Spleen (tissue), 11 donors: Measurements from ENCODE around the gene CCNT2. TPM values are rescaled to one million over a fixed set of nuclear protein-coding genes. Genes with fewer than 3 reads are reported as not detected.

ENCODE experiments used
- DNase-seq: peaks from one replicate; pipeline ENCODE4 v3.0.0-alpha.2; 2020
- H3K27ac ChIP-seq, 8 donors: fragments of 200-600 bp; sonication (generic) in 7 of 8; 1 replicate in 4 of 8; 2 replicates in 4 of 8; pipeline versions ENCODE4 v1.5.0 to v1.8.0; 2016 to 2021; ENCODE audit warnings: inconsistent platforms in 4 of 8, mild to moderate bottlenecking in 4 of 8, moderate library complexity in 1 of 8
- H3K27me3 ChIP-seq, 7 donors: fragments of 200-600 bp; sonication (generic) in 6 of 7; replicated peaks in 1 of 7; 1 replicate in 4 of 7; 2 replicates in 3 of 7; pipeline versions ENCODE4 v1.5.0 to v1.8.0; 2016 to 2021; ENCODE audit warnings: inconsistent platforms in 3 of 7, mild to moderate bottlenecking in 1 of 7
- H3K36me3 ChIP-seq, 6 donors: fragments of 200-600 bp; sonication (generic) in 5 of 6; 1 replicate in 4 of 6; 2 replicates in 2 of 6; pipeline versions ENCODE4 v1.5.0 to v1.8.0; 2016 to 2021; ENCODE audit warnings: inconsistent platforms in 2 of 6
- H3K4me1 ChIP-seq, 6 donors: fragments of 200-600 bp; sonication (generic) in 5 of 6; 1 replicate in 3 of 6; 2 replicates in 3 of 6; pipeline versions ENCODE4 v1.5.0 to v1.8.0; 2016 to 2021; ENCODE audit warnings: inconsistent platforms in 3 of 6
- H3K4me3 ChIP-seq, 8 donors: fragments of 200-600 bp; sonication (generic) in 7 of 8; 1 replicate in 4 of 8; 2 replicates in 4 of 8; pipeline versions ENCODE4 v1.5.0 to v1.8.0; 2016 to 2021; ENCODE audit warnings: inconsistent platforms in 4 of 8, mild to moderate bottlenecking in 4 of 8, moderate library complexity in 2 of 8
- H3K9me3 ChIP-seq, 8 donors: fragments of 200-600 bp; sonication (generic) in 7 of 8; 1 replicate in 4 of 8; 2 replicates in 4 of 8; pipeline versions ENCODE4 v1.5.0 to v1.8.0; 2016 to 2021; ENCODE audit warnings: inconsistent platforms in 4 of 8
- CTCF ChIP-seq, 11 experiments: fragments of 200-600 bp in 7 of 11; fragments of 450-650 bp in 4 of 11; sonication (generic) in 4 of 11; IDR thresholded peaks in 8 of 11; conservative IDR thresholded peaks in 3 of 11; 1 replicate in 7 of 11; 2 replicates in 4 of 11; pipeline versions ENCODE4 v1.4.0 to v1.8.0; 2016 to 2021; ENCODE audit warnings: antibody characterized with exemption in 11 of 11, inconsistent platforms in 4 of 11, mild to moderate bottlenecking in 1 of 11
- POLR2A ChIP-seq, 3 donors: fragments of 450-650 bp; IDR thresholded peaks; one replicate each; pipeline ENCODE4 v1.5.1; 2017; ENCODE audit warnings: antibody characterized with exemption in 3 of 3, mild to moderate bottlenecking in 1 of 3
- POLR2AphosphoS5 ChIP-seq, 3 donors: sonication (generic); formaldehyde crosslinking; IDR thresholded peaks; one replicate each; pipeline ENCODE4 v1.5.1; 2017; ENCODE audit warnings: antibody characterized with exemption in 3 of 3
- WGBS, 5 donors: extraction: QIAGEN DNeasy Blood & Tissue Kit in 3 of 5; methylation state at CpG; one replicate each; pipeline versions ENCODE4 v1.1.5 to v1.1.7; 2013 to 2018; 5-methylcytosine and 5-hydroxymethylcytosine counted together
- intact Hi-C: fragments of 100-400 bp; cut with DNase I; formaldehyde crosslinking; loops from one replicate; pipeline ENCODE4 v1.15.0; 2023; ENCODE audit warnings: low total_unique reads
- polyA plus RNA-seq, 3 donors: library from polyadenylated mRNA; stranded (reverse); fragments of 200-250 nt; gene quantifications; one replicate each; pipeline ENCODE4 v1.2.1, GENCODE V29; 2013
- total RNA-seq, 7 donors: library from RNA; depleted of rRNA in 3 of 7; stranded (reverse); fragments of >200 nt in 3 of 7; fragmentation: NEBNext Ultra II Directional in 4 of 7; extraction: Animal tissue kit (Norgen Biotek cat#: 25700) in 4 of 7; gene quantifications; one replicate each; pipeline versions ENCODE4 v1.1.0 to v1.2.1, GENCODE V29; 2016 to 2021
- donor health status: healthy with polysubstance abuse.
- donor health status: DM: no; HTN: no; CAD: no; lungs with moderate emphysema.
- donor health status: DM: no; HTN: no; CAD: no.
- donor health status: Bipolar disorder and iron deficiency.
- donor health status: healthy.
- donor health status: DM: no; HTN: no; CAD: no.
- donor health status: DM: yes; HTN: yes; CAD: no.

CCNT2 gene
- total and polyA plus RNA-seq, 10 donors: 10.1 to 56.5 (median 47.6) TPM

GRCh38 chr2:134926231-134926931 lies 7.8 kb downstream of the CCNT2 start:
- no peak overlapping the region for H3K4me3 ChIP-seq
- H3K9me3 ChIP-seq: no peaks in the 10 kb centered on the region
- intact Hi-C loops: no loop called here
- no peak for TF ChIP-seq POLR2A (IDR thresholded peaks at IDR 0.05)
- no peak for TF ChIP-seq CTCF (IDR thresholded peaks at IDR 0.05 in 8 of 11, conservative IDR thresholded peaks at IDR 0.05 in 3 of 11)
- TF ChIP-seq POLR2AphosphoS5 (IDR thresholded peaks at IDR 0.05): no peak
- no peak for DNase-seq
- WGBS, 5 donors: 77 to 92% (median 88%) methylated on average over 3 of the region's 3 CpGs
- H3K4me1 ChIP-seq: peaks cover 43 to 100% (median 91%) of the 10 kb centered on the region in 6 donors
- H3K27me3 ChIP-seq: no peaks in the 10 kb centered on the region
- H3K27ac ChIP-seq: peak overlapping the region in 1 of 8 donors; percentile 12
- H3K36me3 ChIP-seq: peaks cover 0 to 49% (median 0%) of the 10 kb centered on the region in 6 donors

- Histone ChIP-seq H3K4me3 (no peak overlapping the region), H3K27ac (no peak overlapping the region), H3K9me3 (no peaks in the 10 kb centered on the region), H3K4me1 (peaks cover 41 to 100% (median 90%) of the 10 kb centered on the region in 6 donors), H3K36me3 (peaks cover 0 to 51% (median 0%) of the 10 kb centered on the region in 6 donors), H3K27me3 (no peaks in the 10 kb centered on the region)
- DNase-seq: no peak
- 75 to 89% (median 78%) methylated on average over 3 of the region's 3 CpGs for WGBS, 5 donors
- TF ChIP-seq POLR2AphosphoS5 (IDR thresholded peaks at IDR 0.05) (no peak), POLR2A (IDR thresholded peaks at IDR 0.05) (no peak), CTCF (IDR thresholded peaks at IDR 0.05 in 8 of 11, conservative IDR thresholded peaks at IDR 0.05 in 3 of 11) (no peak)
- intact Hi-C loops: no loop called here
Observed at GRCh38 chr2:134927195-134927594, 8.6 kb downstream of the CCNT2 start.

- peaks cover 0 to 40% (median 15%) of the 10 kb centered on the region in 6 donors for H3K36me3 ChIP-seq
- peaks cover 38 to 97% (median 74%) of the 10 kb centered on the region in 6 donors for H3K4me1 ChIP-seq
- WGBS, 5 donors: 81 to 89% (median 84%) methylated on average over 3 of the region's 3 CpGs
Observed at GRCh38 chr2:134932864-134933526, 14.4 kb downstream of the CCNT2 start.

More at GRCh38 chr2:134932864-134933526, 14.4 kb downstream of the CCNT2 start:
- intact Hi-C loops: no loop called here
- Histone ChIP-seq H3K27me3 (no peaks in the 10 kb centered on the region), H3K9me3 (no peaks in the 10 kb centered on the region), H3K4me3 (no peak overlapping the region), H3K27ac (no peak overlapping the region)
- TF ChIP-seq CTCF (IDR thresholded peaks at IDR 0.05 in 8 of 11, conservative IDR thresholded peaks at IDR 0.05 in 3 of 11) (no peak), POLR2A (IDR thresholded peaks at IDR 0.05) (no peak), POLR2AphosphoS5 (IDR thresholded peaks at IDR 0.05) (no peak)
- DNase-seq: no peak
